Measurements from ENCODE around the gene EIPR1.
A peak's percentile ranks its signal among the peaks of the same experiment; 100 is the strongest.
"Not testable (repeated sequence)": the region's sequence is repeated elsewhere in the genome, so short reads cannot be mapped to it uniquely, and the experiment has no call there.

The EIPR1 gene

GRCh38 chr2:3399829-3400228, 22.2 kb upstream of the EIPR1 start:
- DNase-seq: no peak

- DNase-seq: no peak
These were observed 21.8 kb upstream of the EIPR1 start for GRCh38 chr2:3399381-3399780.

GRCh38 chr2:3398857-3399256, 21.2 kb upstream of the EIPR1 start:
- no peak for DNase-seq

DNA sequence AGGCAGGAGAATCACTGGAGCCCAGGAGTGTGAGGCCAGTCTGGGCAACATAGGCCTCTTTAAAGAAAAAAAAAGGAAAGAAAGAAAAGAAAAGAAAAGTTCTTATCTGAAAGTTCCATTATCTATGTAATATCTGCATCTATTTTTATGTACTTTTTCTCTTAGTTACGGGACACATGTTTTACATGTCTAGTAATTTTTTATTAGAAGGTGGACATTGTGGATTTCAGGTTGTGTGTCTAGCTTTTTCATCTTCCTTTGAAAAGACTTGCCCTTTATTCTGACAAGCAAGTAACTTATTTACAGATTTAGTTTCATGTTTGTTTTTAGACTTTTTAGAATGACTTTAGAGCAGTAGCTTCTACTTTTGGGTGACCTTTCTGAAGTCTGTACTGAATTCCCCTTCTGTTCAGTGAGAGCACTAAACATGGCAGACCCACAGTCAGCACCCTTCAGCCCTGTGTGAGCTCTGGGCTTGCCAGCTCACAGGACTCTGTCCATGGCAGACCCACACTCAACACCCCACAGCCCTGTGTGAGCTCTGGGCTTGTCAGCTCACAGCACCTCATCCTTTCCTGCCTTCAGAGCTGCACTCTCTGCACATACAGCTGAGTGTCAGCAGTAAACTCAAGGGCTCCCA, 19.4 kb upstream of the EIPR1 start:
- no peak for DNase-seq

DNA sequence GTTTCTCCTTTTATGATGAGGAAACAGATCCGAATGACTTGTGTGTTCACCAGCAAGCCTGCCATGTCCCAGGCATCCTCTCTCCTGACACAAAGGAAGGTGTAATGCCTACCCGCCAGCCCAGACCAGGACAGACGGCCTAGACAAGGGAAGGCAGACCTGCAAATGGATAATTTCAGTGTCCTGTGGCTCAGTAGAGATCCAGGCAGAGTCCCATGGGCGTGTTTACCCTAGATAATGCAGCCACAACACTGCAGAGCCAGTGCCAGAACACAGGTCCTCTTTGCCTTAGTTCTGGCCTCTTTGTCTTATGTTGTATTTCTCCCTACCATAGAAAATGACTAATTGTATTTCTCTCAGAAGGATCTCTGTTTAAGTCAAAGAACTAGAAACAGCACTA, 14.6 kb upstream of the EIPR1 start:
- no peak for DNase-seq

DNA sequence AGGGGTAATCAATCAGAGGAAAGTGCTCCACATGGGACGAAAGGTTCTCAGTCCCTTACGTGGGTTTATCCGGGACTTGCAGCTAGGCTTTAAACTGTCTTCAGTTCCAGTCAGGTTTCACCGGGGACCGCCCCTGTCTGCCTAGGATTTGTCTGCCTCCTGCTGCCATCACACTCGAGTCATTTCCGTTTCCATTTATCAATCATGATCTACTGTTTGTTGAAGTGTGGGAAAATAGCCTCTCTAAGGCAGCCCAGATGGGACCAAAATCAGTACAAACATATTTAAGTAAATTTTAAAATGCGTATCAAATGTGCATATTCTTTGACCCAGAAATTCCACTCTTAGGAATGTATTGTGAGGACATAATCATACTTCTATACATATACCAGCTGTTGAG, 12.4 kb upstream of the EIPR1 start:
- no peak for DNase-seq

DNA sequence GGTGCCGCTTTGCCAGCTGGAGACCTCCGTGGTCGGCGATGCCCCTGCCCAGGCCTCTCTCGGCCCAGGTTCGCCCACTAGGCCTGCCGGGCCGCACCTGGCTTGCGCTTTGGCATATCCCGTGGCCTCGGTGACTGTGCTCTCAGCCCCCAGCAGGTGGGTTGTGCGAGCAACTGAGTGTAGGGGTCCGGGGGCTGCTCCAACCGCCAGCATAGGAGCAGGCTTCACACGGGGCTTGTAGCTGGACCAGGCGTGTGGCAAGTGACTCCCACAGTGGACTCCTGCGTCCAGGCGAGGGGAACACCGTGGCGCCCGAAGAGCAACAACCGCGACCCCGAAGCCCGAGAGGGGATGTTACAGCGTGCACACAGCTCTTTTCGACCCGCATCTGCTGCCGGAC, 11.6 kb upstream of the EIPR1 start:
- DNase-seq: no peak

DNA sequence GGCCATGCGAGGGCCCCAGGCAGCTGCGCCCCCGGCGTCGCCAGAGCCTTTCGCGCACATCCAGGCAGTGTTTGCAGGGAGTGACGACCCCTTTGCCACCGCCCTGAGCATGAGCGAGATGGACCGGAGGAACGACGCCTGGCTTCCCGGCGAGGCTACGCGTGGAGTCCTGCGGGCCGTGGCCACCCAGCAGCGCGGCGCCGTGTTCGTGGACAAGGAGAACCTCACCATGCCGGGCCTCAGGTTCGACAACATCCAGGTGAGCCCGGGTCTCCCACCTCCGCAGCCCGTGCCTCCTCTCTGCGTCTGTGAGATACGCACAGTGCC, 10.8 kb upstream of the EIPR1 start:
- DNase-seq: no peak

DNA sequence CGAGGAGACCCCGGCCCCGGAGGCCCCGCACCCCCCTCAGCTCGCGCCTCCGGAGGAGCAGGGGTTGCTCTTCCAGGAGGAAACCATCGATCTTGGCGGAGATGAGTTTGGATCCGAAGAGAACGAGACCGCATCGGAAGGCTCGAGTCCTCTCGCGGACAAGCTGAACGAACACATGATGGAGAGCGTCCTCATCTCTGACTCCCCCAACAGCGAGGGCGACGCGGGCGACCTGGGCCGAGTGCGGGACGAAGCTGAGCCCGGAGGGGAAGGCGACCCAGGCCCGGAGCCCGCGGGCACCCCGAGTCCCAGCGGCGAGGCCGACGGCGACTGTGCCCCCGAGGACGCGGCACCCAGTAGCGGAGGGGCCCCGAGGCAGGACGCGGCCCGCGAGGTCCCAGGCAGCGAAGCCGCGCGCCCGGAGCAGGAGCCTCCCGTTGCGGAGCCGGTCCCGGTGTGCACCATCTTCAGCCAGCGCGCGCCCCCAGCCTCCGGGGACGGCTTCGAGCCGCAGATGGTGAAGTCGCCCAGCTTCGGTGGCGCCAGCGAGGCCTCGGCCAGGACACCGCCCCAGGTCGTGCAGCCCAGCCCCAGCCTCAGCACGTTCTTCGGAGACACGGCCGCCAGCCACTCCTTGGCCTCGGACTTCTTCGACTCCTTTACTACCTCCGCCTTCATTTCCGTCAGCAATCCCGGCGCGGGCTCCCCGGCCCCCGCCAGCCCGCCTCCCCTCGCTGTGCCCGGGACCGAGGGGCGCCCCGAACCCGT, 10.2 kb upstream of the EIPR1 start:
- no peak for DNase-seq

DNA sequence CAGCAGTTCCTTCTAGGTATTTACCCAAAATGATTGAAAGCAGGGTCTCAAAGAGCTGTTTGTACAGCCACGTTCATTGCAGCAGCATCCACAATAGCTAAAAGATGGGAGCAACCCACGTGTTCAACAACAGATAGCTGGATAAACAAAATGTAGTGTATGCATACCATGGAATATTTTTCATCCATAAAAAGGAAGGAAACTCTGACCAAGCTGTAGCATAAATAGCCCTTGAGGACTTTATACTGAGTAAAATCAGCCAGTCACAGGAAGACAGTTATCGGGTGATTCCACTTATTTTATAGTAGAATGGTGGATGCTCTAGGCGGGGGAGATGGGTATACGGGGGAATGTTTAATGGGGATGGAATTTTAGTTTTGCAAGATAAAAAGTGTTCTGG, 9.4 kb upstream of the EIPR1 start:
- no peak for DNase-seq

DNA sequence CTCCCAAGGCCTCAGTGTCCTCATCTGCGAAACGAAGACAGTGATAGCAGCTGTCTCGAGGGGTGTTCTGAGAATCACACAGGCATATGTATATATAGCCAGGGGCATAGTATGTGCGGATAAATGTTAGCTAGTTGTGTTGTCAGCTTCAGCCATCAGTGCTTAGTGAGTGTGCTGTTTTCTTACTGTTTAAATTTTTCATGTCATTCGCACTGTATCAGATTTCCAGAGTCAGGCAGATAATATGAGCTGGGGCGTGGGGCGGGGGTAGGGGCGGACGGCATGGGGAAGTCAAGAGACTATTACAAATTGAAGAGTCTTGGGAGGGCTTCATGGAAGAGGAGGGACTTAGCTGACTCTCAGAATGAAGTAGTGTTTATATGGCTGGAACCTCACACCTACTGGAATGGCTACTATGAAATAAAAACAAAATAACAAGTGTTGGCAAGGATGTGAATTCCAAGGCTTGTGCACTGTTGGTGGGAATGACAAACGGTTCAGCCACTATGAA, 8.9 kb upstream of the EIPR1 start:
- DNase-seq: no peak

DNA sequence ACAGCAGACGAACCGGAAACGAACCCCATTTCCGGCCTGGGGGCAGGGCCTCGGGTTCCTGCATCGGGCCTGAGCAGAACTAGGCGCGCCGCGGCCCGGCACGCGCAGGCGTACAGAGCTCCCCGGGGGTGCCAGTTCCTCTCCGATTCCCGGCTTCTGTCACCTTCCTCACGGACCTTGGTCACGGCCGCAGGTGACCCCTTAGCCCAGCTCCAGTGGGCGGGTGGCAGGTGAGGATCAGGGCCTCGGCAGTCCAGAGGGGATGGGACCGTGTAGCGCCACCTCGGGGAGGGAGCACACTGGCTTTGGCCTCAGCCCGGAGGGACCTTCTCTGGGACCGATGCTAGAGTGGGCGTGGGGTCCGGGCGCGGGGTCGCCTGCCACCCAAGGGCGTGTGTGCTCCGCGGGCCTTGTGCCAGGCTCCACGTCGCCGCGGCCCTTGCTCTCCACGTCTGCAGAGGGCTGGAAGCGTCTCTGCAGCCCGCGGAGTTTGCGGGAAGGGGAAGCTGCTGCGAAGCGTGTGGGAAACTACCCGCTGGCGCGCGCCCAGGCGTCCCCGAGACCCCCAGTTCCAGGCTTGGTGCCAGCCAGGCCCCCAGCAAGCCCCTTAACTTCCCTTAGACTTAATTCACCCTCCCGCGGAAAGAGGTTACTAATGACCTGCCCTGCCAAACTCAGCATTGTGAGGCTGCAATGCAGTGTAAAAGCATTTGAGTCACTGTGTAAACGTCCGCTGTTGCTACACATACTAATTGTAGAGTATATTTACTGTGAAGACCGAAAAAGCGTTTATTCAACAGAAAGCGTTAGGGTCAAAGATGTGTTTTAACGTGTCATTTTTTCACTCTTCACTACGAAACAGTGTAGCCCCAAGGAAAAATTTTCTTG, 2.3 kb upstream of the EIPR1 start, which contains the start of gene TRAPPC12:
Gene TRAPPC12 (plus strand): TSS at position 48 of the 888 bp plus-strand sequence. CDS start 7,930 bp downstream, outside the sequence.
- peak; percentile 93 for DNase-seq

- no peak for DNase-seq
These were observed 1.7 kb upstream of the EIPR1 start for GRCh38 chr2:3379339-3379646.

- peak; percentile 51 for DNase-seq
These were observed 373 bp downstream of the EIPR1 start for GRCh38 chr2:3377279-3377611.

- DNase-seq: no peak
These were observed 797 bp downstream of the EIPR1 start for GRCh38 chr2:3376821-3377220.

- not testable (repeated sequence) for DNase-seq
These were observed 8.1 kb downstream of the EIPR1 start for GRCh38 chr2:3369340-3370181.

GRCh38 chr2:3368261-3368722, 9.3 kb downstream of the EIPR1 start:
- no peak for DNase-seq

- DNase-seq: no peak
These were observed 12.4 kb downstream of the EIPR1 start for GRCh38 chr2:3365219-3365618.

DNA sequence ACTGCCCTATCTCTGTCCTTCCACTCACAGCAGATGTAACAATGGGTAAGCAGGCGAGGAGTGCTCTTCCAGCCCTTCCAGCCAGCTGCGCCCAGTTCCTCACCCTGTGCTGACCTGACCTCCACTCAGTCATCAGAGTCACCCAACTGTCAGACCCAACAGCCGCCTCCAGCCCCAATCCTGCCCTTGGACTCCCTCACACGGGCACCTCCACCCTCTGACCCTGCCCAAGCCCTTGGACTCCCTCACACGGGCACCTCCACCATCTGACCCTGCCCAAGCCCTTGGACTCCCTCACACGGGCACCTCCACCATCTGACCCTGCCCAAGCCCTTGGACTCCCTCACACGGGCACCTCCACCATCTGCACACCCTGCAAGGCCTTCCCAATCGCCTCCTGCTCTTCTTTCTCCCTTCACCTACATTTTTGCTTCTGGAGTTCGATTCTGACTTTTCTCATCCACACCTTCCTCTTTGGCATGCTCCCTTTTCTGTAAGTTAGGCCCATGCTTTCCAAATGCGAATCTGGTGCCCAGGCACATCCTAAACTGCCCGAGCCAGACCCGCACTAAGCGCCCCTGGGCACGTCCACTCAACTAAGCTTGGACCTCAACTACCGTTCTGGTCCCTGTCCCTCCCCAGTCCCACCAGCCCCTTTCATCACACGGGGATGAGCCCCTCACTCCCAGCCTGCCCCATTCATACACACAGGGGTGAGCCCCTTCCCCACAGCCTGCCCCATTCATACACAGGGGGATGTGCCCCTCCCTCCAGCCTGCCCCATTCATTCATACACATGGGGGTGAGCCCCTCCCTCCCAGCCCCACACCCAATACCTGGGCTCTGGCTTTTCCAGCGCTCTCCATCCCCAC, 15.9 kb downstream of the EIPR1 start:
- no peak for DNase-seq

DNA sequence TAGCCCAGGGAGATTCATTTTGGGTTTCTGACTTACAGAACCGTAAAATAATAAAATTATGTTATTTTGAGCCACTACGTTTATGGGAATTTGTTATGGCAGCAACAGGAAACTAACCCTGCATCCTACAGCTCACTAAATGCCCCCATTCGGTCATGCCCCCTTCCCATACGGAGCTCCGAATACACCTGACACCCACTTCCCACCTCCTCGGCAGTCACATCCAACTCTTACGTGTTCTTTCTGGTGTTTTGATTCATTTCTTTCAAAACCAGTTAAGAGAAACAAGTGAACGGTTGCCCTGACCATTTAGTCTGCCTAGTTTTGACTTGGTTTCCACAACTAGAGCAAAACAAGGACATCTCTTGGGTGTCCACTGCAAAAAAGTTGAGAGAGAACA, 19.7 kb downstream of the EIPR1 start:
- no peak for DNase-seq

DNA sequence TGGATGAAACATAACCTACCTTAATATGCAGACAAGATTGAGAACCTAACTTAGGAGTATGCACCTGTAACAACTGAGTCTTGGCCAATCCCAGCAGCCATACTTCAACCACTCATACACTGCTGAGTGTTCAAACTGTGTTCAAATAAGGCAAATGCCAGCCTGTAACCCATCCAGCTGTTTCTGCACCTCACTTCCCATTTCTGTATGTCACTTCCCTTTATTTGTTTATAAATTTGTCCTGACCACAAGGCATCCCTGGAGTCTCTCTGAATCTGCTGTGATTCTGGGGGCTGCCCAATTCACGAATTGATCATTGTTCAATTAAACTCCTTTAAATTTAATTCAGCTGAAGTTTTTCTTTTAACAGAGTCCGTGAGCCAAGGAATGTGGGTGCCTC, 20.2 kb downstream of the EIPR1 start:
- not testable (repeated sequence) for DNase-seq

GRCh38 chr2:3356799-3357198, 20.8 kb downstream of the EIPR1 start:
- no peak for DNase-seq
